Measurements from ENCODE around the gene PPP1R9A.

- TF ChIP-seq EZH2 (IDR thresholded peaks at IDR 0.05; ENCODE audit: low read length) (no peak), CTCF (optimal IDR thresholded peaks at IDR 0.05 in 1 of 3, IDR thresholded peaks at IDR 0.05 in 1 of 3, conservative IDR thresholded peaks at IDR 0.05 in 1 of 3; ENCODE audit: extremely low read depth in 1 of 3, insufficient read depth in 2 of 3, low read length in 3 of 3) (no peak)
Measured at GRCh38 chr7:95334447-95334846, 427.1 kb downstream of the PPP1R9A start.

Data from keratinocyte (primary cell).